GM18868 (cell line): ENCODE measurements around the gene COX20.
A peak's percentile ranks its signal among the peaks of the same experiment; 100 is the strongest.
"Not testable (repeated sequence)": the region's sequence is repeated elsewhere in the genome, so short reads cannot be mapped to it uniquely, and the experiment has no call there.

Experiments used
- ATAC-seq: cut with Tn5 transposase; IDR thresholded peaks from one replicate; pipeline ENCODE4 v1.9.1; 2021; ENCODE audit warnings: mild to moderate bottlenecking, moderate library complexity; ENCODE audit not compliant: unreplicated experiment

The COX20 gene

GRCh38 chr1:244821134-244821533 lies 14.3 kb upstream of the COX20 start:
- ATAC-seq: no peak

- no peak for ATAC-seq
Measured at GRCh38 chr1:244822878-244823277, 12.6 kb upstream of the COX20 start.

- ATAC-seq: no peak
Measured at GRCh38 chr1:244826712-244827111, 8.7 kb upstream of the COX20 start.

- no peak for ATAC-seq
Measured at GRCh38 chr1:244830639-244831038, 4.8 kb upstream of the COX20 start.

- not testable (repeated sequence) for ATAC-seq
Measured at GRCh38 chr1:244833260-244833659, 2.2 kb upstream of the COX20 start.

GRCh38 chr1:244833734-244834542 lies 1.5 kb upstream of the COX20 start:
- ATAC-seq: no peak

- ATAC-seq: peak; percentile 62
Measured at GRCh38 chr1:244834543-244835275, 749 bp upstream of the COX20 start.

DNA sequence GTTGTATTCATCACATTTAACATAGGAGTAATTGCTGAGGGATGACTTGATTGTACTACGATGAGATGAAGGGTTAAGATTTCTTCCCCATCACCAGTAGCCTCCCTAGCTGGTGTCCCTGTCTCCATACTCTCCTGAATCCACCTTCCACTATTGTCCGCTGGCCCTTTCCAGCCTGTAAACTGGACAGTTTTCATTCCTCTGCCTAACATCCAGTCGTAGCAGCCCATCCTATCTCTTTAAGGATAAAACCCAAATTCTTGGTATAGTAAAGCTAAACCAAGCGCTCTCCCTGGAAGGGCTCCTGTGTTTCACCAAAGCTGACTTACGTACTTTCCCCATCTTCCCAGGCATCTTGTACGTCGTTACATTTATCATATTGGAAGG lies 670 bp downstream of the COX20 start:
- ATAC-seq: no peak

GRCh38 chr1:244836584-244836983 lies 1.1 kb downstream of the COX20 start:
- no peak for ATAC-seq

GRCh38 chr1:244837597-244838258 lies 2.3 kb downstream of the COX20 start:
- no peak for ATAC-seq

GRCh38 chr1:244839656-244840055 lies 4.2 kb downstream of the COX20 start:
- no peak for ATAC-seq

GRCh38 chr1:244840219-244840794 lies 4.8 kb downstream of the COX20 start:
- ATAC-seq: no peak

GRCh38 chr1:244841273-244841927 lies 5.9 kb downstream of the COX20 start:
- no peak for ATAC-seq

GRCh38 chr1:244843148-244843978 lies 7.9 kb downstream of the COX20 start:
- no peak for ATAC-seq

- no peak for ATAC-seq
Measured at GRCh38 chr1:244844155-244845121, 9.0 kb downstream of the COX20 start.

DNA sequence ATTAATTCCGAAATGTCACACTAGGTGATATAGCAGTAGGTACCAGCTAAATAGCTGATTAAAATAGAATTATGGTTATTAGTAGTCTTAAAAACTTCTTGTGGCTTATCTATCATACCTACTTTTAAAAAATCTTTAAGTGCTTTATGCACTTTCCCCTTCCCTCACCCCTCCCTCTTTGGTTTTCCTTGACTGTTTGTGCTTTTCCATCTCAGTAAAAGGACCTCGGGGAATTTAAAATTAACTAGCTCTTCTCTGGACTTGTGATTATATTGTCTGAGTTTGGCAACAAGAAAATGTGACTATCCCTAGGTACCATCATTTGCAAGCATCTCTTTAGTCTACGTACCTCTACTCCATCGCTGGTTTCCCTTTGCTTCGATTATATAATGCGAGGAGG lies 11.2 kb downstream of the COX20 start:
- no peak for ATAC-seq

- no peak for ATAC-seq
Measured at GRCh38 chr1:244849189-244849866, 13.9 kb downstream of the COX20 start.

DNA sequence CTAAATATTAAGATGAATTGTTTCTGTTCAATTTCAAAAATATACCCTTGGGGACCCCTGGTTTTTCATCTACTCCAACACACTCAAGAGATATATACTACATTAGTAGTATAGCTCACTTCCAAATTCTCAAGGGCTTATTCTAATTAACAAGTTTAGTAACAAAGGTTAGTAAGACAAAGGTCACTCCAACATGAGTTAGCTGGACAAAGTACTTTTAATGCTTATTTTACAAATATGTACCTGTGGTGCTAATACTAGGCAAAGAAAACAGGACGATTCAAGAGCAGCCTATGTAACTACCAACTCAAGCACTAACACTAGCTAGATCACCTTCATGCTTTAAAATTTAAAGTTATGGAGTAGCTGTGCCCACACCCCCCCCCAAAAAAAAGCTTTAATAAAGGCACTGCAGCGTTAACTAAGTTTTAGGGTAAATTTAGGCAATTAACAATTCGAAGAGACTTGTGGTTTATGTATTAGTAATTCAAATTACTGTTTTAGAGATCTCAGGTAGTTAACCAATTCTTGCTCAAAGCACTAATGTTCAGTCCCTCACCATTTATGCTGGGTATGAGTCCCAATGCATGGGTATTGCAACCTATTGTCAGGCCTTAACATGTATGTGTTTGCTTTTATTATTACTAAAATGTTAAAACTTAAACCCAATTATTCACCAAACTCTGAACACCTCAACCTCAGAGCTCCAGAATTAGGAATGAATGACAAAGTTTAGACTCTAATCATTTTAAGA lies 14.8 kb downstream of the COX20 start:
- ATAC-seq: no peak
